WTC11 (cell line): ENCODE results near the gene GRK3.

Source experiments
- ATF3 ChIP-seq: sonication (generic); formaldehyde crosslinking; conservative IDR thresholded peaks from 2 replicates; pipeline ENCODE4 v1.8.1; 2022; ENCODE audit warnings: mild to moderate bottlenecking, missing genetic modification reagents
- SP1 ChIP-seq: sonication (generic); formaldehyde crosslinking; conservative IDR thresholded peaks from 2 replicates; pipeline ENCODE4 v1.8.1; 2022; ENCODE audit warnings: missing genetic modification reagents
- TF ChIP-seq, protein P1 (sequence below): fragments of 200-600 bp; IDR thresholded peaks from 2 replicates; pipeline ENCODE4 v1.8.0; 2022; ENCODE audit warnings: antibody characterized with exemption

- TF ChIP-seq ATF3 (CRISPR knock-in tag) (no peak), SP1 (CRISPR knock-in tag) (no peak)
- TF ChIP-seq, protein P1, sequence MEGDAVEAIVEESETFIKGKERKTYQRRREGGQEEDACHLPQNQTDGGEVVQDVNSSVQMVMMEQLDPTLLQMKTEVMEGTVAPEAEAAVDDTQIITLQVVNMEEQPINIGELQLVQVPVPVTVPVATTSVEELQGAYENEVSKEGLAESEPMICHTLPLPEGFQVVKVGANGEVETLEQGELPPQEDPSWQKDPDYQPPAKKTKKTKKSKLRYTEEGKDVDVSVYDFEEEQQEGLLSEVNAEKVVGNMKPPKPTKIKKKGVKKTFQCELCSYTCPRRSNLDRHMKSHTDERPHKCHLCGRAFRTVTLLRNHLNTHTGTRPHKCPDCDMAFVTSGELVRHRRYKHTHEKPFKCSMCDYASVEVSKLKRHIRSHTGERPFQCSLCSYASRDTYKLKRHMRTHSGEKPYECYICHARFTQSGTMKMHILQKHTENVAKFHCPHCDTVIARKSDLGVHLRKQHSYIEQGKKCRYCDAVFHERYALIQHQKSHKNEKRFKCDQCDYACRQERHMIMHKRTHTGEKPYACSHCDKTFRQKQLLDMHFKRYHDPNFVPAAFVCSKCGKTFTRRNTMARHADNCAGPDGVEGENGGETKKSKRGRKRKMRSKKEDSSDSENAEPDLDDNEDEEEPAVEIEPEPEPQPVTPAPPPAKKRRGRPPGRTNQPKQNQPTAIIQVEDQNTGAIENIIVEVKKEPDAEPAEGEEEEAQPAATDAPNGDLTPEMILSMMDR, result no peak
Measured at GRCh38 chr22:25735650-25736049, 171.2 kb downstream of the GRK3 start.
